Endothelial cell of umbilical vein (primary cell): Measurements from ENCODE around the gene NCOA3. TPM values are rescaled to one million over a fixed set of nuclear protein-coding genes. Genes with fewer than 3 reads are reported as not detected.

Experiments used
- BruUV-seq: library from RNA; stranded (reverse); fragments of 400-500 nt; replicated peaks from 2 replicates; lab custom pipeline; 2021; lab: Mats Ljungman, UMichigan
- CTCF ChIA-PET: fragments of 300-600, 350-600 bp; sonication (Branson Sonifier 250); formaldehyde crosslinking; loops from one replicate; lab custom pipeline; 2021; ENCODE audit warnings: antibody characterized with exemption, inconsistent platforms; lab: Charles Lee
- POLR2A ChIA-PET: fragments of 300-600, 350-600 bp; sonication (Branson Sonifier 250); formaldehyde crosslinking; loops from one replicate; lab custom pipeline; 2021; ENCODE audit warnings: antibody characterized with exemption, inconsistent platforms; lab: Charles Lee
- DNase-seq: peaks from one replicate; pipeline ENCODE4 v3.0.0-alpha.2; 2011; ENCODE audit warnings: low read depth, low spot score
- FAIRE-seq: peaks from 2 replicates; lab custom pipeline; 2011; peaks lifted over from hg19 to GRCh38; lab: Jason Lieb, UNC
- H2AFZ ChIP-seq: 2 replicates; pipeline ENCODE4 v1.6.0; 2012; ENCODE audit warnings: low read depth, low read length, control low read depth, inconsistent platforms
- H3K27ac ChIP-seq: 2 replicates; pipeline ENCODE4 v1.5.1; 2011; ENCODE audit warnings: low read depth, mild to moderate bottlenecking, control low read depth, low read length, moderate library complexity; ENCODE audit not compliant: insufficient read depth
- H3K27me3 ChIP-seq, 2 experiments: 2 replicates each; pipeline versions ENCODE4 v1.6.0 to v1.6.1; 2011; ENCODE audit warnings: low read length in 2 of 2, mixed read lengths in 1 of 2; ENCODE audit not compliant: control insufficient read depth in 2 of 2, insufficient read depth in 2 of 2
- H3K36me3 ChIP-seq, 2 experiments: 2 replicates in 1 of 2; 3 replicates in 1 of 2; pipeline ENCODE4 v1.5.1; 2011; ENCODE audit warnings: low read length in 2 of 2, mild to moderate bottlenecking in 1 of 2, moderate library complexity in 1 of 2; ENCODE audit not compliant: control insufficient read depth in 2 of 2, insufficient read depth in 2 of 2; ENCODE audit errors: extremely low read depth in 1 of 2
- H3K4me1 ChIP-seq: 3 replicates; pipeline ENCODE4 v1.5.1; 2011; ENCODE audit warnings: mild to moderate bottlenecking, low read length; ENCODE audit not compliant: control insufficient read depth, insufficient read depth; ENCODE audit errors: extremely low read depth
- H3K4me2 ChIP-seq: 2 replicates; pipeline ENCODE4 v1.6.1; 2011; ENCODE audit warnings: low read length, control low read depth, mixed read lengths; ENCODE audit not compliant: insufficient read depth
- H3K4me3 ChIP-seq, 3 experiments: fragments of 200-600 bp in 1 of 3; sonication (generic), shearing (Covaris generic) in 1 of 3; replicated peaks in 1 of 3; 2 replicates each; pipeline ENCODE4 v1.5.1; 2011 to 2016; ENCODE audit warnings: control low read depth in 3 of 3, low read length in 3 of 3, mild to moderate bottlenecking in 2 of 3, inconsistent platforms in 1 of 3, low read depth in 1 of 3, moderate library complexity in 1 of 3; ENCODE audit not compliant: insufficient read depth in 1 of 3
- H3K79me2 ChIP-seq: 2 replicates; pipeline ENCODE4 v1.6.0; 2012; ENCODE audit warnings: low read length, inconsistent platforms; ENCODE audit not compliant: control insufficient read depth, insufficient read depth
- H3K9ac ChIP-seq: replicated peaks from 2 replicates; pipeline ENCODE3; 2011; ENCODE audit warnings: low read length, control low read depth; ENCODE audit not compliant: insufficient read depth; ENCODE audit errors: extremely low read depth
- H3K9me1 ChIP-seq: replicated peaks from 3 replicates; pipeline ENCODE4 v1.6.0; 2011; ENCODE audit warnings: mild to moderate bottlenecking, low read length; ENCODE audit not compliant: control insufficient read depth, insufficient read depth; ENCODE audit errors: extremely low read depth
- H3K9me3 ChIP-seq: replicated peaks from 2 replicates; pipeline ENCODE4 v1.5.1; 2012; ENCODE audit warnings: low read length, inconsistent platforms; ENCODE audit not compliant: control insufficient read depth, insufficient read depth
- H4K20me1 ChIP-seq: replicated peaks from 2 replicates; pipeline ENCODE3; 2011; ENCODE audit warnings: mild to moderate bottlenecking, low read length; ENCODE audit not compliant: control insufficient read depth, insufficient read depth; ENCODE audit errors: extremely low read depth
- EZH2 ChIP-seq: IDR thresholded peaks from 2 replicates; pipeline ENCODE4 v1.6.1; 2012; ENCODE audit warnings: borderline replicate concordance, low read depth, mild to moderate bottlenecking, moderate library complexity, low read length, inconsistent platforms; ENCODE audit not compliant: severe bottlenecking
- FOS ChIP-seq: IDR thresholded peaks from 2 replicates; pipeline ENCODE4 v1.6.1; 2011; ENCODE audit warnings: mild to moderate bottlenecking, low read length, moderate library complexity, borderline replicate concordance; ENCODE audit not compliant: insufficient read depth
- GATA2 ChIP-seq: IDR thresholded peaks from 2 replicates; pipeline ENCODE4 v1.7.0; 2011; ENCODE audit warnings: low read depth, mild to moderate bottlenecking, moderate library complexity, mixed read lengths, low read length; ENCODE audit not compliant: insufficient read length, insufficient read depth
- JUN ChIP-seq: IDR thresholded peaks from 2 replicates; pipeline ENCODE4 v1.6.1; 2011; ENCODE audit warnings: borderline replicate concordance, low read depth; ENCODE audit not compliant: insufficient read length, insufficient read depth
- MYC ChIP-seq: IDR thresholded peaks from one replicate; pipeline ENCODE4 v1.6.1; 2011; ENCODE audit warnings: mild to moderate bottlenecking, low read depth, low read length
- POLR2A ChIP-seq: IDR thresholded peaks from 2 replicates; pipeline ENCODE4 v1.6.1; 2012; ENCODE audit warnings: low read depth, mild to moderate bottlenecking, control low read depth, low read length
- POLR2AphosphoS5 ChIP-seq: IDR thresholded peaks from 2 replicates; pipeline ENCODE4 v1.6.1; 2012; ENCODE audit warnings: low read depth, mild to moderate bottlenecking, control low read depth, low read length, moderate library complexity; ENCODE audit not compliant: insufficient read depth
- dilution Hi-C: fragments of 300-500 bp; cut with MboI; formaldehyde crosslinking; loops from one replicate; pipeline ENCODE4 v1.15.0; 2019; ENCODE audit warnings: low sequenced_read_pairs; ENCODE audit not compliant: extremely low pct_ligation_motif_present
- intact Hi-C: fragments of 100-400 bp; cut with micrococcal nuclease; formaldehyde crosslinking; loops from one replicate; pipeline ENCODE4 v1.10.0; 2022
- polyA plus RNA-seq, 4 experiments: library from polyadenylated mRNA; depleted of rRNA in 3 of 4; stranded (reverse) in 3 of 4; unstranded in 1 of 4; fragments of >200 nt; gene quantifications; 2 replicates each; pipeline versions ENCODE4 v1.2.1 to v1.2.3, GENCODE V29; 2011 to 2012; ENCODE audit warnings: missing spikeins in 1 of 4
- total RNA-seq: library from RNA; stranded (reverse); gene quantifications from 2 replicates; pipeline ENCODE4 v1.2.3, GENCODE V29; 2021
- TF ChIP-seq, protein P1 (sequence below): IDR thresholded peaks from 2 replicates; pipeline ENCODE4 v1.6.1; 2011; ENCODE audit not compliant: insufficient read depth, insufficient read length
- TF ChIP-seq, protein P2 (sequence below), 2 donors: IDR thresholded peaks; 1 replicate in 1 of 2; 2 replicates in 1 of 2; pipeline ENCODE4 v1.5.1; 2011; ENCODE audit warnings: low read length in 2 of 2, mild to moderate bottlenecking in 2 of 2, moderate library complexity in 2 of 2, control low read depth in 1 of 2, inconsistent platforms in 1 of 2, low read depth in 1 of 2; ENCODE audit not compliant: insufficient read depth in 1 of 2; ENCODE audit errors: extremely low read depth in 1 of 2

NCOA3 gene
- total and polyA plus RNA-seq, 2 donors (not counting 3 experiments of a cell fraction or from before 2014, with no cell fraction given) = 12.0 to 35.6 TPM

DNA sequence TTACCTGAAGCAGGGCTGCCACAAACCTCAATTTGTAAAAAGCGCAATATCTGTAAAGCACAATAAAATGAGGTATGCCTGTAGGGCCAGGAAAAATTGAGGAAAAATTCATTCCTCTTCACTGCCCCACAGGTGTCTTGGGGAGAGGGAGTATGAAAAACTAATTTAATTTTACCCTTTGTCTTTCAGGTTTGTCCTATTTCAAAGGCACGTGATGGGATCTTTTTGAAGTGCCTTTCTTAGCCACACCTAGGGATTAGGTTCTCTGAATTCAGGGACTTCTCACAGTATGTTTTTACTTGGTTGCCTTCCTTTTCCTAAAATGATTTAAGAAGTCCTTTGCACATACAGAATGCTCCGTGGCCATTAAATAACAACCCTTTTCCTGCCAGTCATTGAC lies 71.9 kb downstream of the NCOA3 start:
- Histone ChIP-seq H3K27ac (no peak overlapping the region), H3K36me3 (no peaks in the 10 kb centered on the region), H3K79me2 (peaks cover 46% of the 10 kb centered on the region), H2AFZ (no peak overlapping the region), H3K9me1 (no peaks in the 10 kb centered on the region), H3K4me1 (peaks cover 51% of the 10 kb centered on the region), H3K9me3 (no peaks in the 10 kb centered on the region), H3K27me3 (no peaks in the 10 kb centered on the region), H3K9ac (no peak overlapping the region), H4K20me1 (no peaks in the 10 kb centered on the region), H3K4me2 (no peak overlapping the region), H3K4me3 (no peak overlapping the region)
- intact Hi-C loops (no loop called here), dilution Hi-C loops (no loop called here)
- TF ChIP-seq POLR2A (no peak), MYC (no peak), GATA2 (no peak), FOS (no peak), EZH2 (no peak), POLR2AphosphoS5 (no peak), JUN (no peak)
- TF ChIP-seq, protein P1, sequence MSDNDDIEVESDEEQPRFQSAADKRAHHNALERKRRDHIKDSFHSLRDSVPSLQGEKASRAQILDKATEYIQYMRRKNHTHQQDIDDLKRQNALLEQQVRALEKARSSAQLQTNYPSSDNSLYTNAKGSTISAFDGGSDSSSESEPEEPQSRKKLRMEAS = no peak
- TF ChIP-seq, protein P2, sequence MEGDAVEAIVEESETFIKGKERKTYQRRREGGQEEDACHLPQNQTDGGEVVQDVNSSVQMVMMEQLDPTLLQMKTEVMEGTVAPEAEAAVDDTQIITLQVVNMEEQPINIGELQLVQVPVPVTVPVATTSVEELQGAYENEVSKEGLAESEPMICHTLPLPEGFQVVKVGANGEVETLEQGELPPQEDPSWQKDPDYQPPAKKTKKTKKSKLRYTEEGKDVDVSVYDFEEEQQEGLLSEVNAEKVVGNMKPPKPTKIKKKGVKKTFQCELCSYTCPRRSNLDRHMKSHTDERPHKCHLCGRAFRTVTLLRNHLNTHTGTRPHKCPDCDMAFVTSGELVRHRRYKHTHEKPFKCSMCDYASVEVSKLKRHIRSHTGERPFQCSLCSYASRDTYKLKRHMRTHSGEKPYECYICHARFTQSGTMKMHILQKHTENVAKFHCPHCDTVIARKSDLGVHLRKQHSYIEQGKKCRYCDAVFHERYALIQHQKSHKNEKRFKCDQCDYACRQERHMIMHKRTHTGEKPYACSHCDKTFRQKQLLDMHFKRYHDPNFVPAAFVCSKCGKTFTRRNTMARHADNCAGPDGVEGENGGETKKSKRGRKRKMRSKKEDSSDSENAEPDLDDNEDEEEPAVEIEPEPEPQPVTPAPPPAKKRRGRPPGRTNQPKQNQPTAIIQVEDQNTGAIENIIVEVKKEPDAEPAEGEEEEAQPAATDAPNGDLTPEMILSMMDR (IDR thresholded peaks at IDR 0.05; ENCODE audit: extremely low read depth in 1 of 2, insufficient read depth in 1 of 2, low read depth in 1 of 2, low read length in 2 of 2) = no peak
- DNase-seq (no peak), FAIRE-seq (no peak)
- BruUV-seq = no TSS peak
- CTCF ChIA-PET = no interaction called here
- POLR2A ChIA-PET = no interaction called here
